ENCODE results near the gene UNCX.

- TF ChIP-seq POLR2AphosphoS5 (IDR thresholded peaks at IDR 0.05) (no peak), CTCF (IDR thresholded peaks at IDR 0.05) (no peak)
Observed at GRCh38 chr7:1240517-1241257, 8.0 kb downstream of the UNCX start.
